Measurements from ENCODE around the gene ARPC3. TPM values are rescaled to one million over a fixed set of nuclear protein-coding genes. Genes with fewer than 3 reads are reported as not detected.
"Not testable (repeated sequence)": the region's sequence is repeated elsewhere in the genome, so short reads cannot be mapped to it uniquely, and the experiment has no call there.

The ARPC3 gene
- polyA plus RNA-seq, 3 donors: 133 to 408 (median 220) TPM

GRCh38 chr12:110421701-110422100 lies 28.4 kb downstream of the ARPC3 start:
- no peak overlapping the region for H3K27ac ChIP-seq (ENCODE audit: low read depth, low read length)
- WGBS, 3 donors: 72 to 85% (median 85%) methylated on average over 4 of the region's 4 CpGs

GRCh38 chr12:110421159-110421661 lies 28.9 kb downstream of the ARPC3 start:
- 54 to 72% (median 55%) methylated on average over 3 of the region's 3 CpGs for WGBS, 3 donors
- no peak overlapping the region for H3K27ac ChIP-seq (ENCODE audit: low read depth, low read length)

- 91 to 100% (median 98%) methylated on average over 1 of the region's 1 CpG for WGBS, 3 donors
- not testable (repeated sequence) for H3K27ac ChIP-seq (ENCODE audit: low read depth, low read length)
These were observed 29.5 kb downstream of the ARPC3 start for GRCh38 chr12:110420644-110421043.

GRCh38 chr12:110417113-110417512 lies 33.0 kb downstream of the ARPC3 start:
- not testable (repeated sequence) for H3K27ac ChIP-seq (ENCODE audit: low read depth, low read length)
- 59 to 83% (median 73%) methylated on average over 3 of the region's 3 CpGs for WGBS, 3 donors

DNA sequence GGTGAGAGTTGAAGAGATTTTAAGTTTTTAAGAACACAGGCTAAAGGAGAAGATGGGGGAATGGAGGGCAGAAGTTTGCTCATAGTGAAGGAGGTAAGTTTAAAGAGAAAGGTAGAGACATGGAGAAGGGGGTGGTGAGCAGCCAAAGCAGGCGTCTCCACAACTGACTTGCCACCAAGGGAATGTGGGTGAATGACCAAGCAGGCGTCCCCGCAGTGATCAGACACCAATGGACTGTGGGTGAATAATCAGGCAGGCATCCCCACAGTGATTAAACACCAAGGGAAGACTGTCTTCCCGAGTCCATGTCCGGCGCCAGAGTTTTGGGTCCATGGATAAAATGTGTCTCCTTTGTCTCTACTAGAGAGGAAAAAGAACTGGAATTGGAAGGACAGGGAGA lies 40.1 kb downstream of the ARPC3 start:
- H3K27ac ChIP-seq (ENCODE audit: low read depth, low read length): not testable (repeated sequence)
- WGBS, 3 donors: 78 to 90% (median 90%) methylated on average over 6 of the region's 6 CpGs

DNA sequence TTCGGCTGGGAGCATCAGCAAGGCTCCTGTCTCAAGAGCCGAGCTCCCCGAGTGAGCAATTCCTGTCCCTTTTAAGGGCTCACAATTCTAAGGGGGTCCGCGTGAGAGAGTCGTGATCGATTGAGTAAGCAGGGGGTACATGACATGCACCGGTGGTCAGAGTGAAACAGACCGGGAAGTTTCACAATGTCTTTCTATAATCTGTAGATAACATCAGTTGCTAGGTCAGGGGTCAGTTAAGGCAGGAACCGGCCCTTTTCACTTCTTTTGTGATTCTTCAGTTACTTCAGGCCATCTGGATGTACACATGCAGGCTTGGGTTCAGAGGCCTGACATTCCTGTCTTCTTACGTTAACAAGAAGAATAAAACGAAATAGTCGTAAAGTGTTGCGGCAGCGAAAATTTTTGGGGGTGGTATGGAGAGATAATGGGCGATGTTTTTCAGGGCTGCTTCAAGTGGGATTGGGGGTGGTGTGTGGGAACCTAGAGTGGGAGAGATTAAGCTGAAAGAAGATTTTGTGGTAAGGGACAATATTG lies 44.9 kb downstream of the ARPC3 start:
- not testable (repeated sequence) for H3K27ac ChIP-seq (ENCODE audit: low read depth, low read length)
- 75 to 92% (median 77%) methylated on average over 16 of the region's 16 CpGs for WGBS, 3 donors

DNA sequence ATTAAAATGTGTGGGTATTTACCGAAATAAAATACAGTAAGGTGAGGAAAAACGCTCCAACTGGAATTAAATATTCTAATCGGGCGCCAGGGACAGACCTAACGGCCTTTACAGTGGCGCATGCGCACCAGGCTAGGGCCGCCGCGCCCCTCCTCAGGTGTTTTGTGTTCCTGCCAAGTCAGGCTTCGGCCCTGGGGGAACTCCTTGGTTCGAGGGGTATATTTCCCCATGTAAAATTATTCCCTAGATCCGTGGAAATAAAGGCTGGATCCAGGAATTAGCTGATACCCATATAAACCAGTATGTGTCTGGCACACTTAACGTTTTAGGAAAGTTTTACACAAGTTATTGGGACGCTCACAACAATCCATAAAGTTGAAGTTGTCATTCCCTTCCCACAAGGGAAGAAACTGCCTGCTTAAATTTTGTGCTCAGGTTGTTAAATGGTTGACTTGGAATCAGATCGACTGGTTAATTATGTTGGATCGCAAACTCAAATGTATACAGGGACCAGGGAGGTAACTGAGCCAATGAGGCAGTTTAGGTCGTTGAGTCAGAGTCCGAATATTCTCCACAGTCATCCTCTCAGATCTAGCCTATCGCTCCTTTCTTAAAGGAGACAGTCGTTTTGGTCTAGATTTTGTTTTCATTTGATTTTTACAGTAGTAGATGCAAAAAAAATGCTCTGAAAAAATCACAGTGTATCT lies 46.0 kb downstream of the ARPC3 start:
- WGBS, 3 donors: 17 to 23% (median 20%) methylated on average over 21 of the region's 21 CpGs
- H3K27ac ChIP-seq (ENCODE audit: low read depth, low read length): no peak overlapping the region

DNA sequence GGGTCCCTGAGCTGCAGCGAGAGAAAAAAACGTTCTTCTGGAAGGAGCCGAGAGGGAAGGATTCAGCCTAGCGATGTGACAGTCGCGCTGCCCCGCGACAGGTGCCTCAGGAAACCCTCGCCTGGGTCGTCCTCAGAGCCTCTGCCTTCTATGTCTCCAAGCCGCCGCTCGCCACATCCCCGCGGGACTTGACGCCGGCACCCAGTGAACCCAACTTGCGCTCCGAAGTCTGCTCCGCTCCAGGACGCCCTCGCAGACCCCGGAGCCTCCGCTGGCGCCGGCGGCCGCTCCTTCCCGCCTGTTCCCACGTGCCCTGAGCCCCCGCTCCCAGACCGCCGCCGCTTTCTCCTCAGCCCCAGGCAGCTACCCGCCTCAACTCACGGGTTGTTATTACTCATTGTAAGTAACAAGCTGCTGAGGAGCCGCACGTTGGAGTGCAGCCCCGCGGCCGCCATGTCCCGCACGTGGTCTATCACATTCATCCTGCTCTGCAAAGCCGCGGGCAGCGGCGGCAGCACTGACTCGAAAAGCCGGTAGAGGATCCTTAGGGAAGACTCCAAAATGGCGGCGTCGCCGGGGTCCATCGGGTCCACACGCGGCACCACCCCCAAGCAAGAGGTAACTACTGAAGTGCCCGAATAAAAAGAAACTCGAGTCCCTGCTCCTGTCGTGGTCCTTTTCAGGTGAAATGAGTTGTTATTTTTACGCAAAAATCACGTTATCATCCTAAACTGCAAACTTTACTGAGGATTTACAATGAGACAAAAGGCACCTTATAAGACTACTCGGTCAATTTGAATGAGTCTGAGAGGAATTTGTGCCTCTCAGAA lies 46.8 kb downstream of the ARPC3 start, which contains the start of gene ANAPC7:
TSS of gene ANAPC7 (minus strand) at position 563 of the 830 bp plus-strand sequence. CDS start at position 482, 81 bp downstream.
- 0% methylated on average over 60 to 62 of the region's 62 CpGs for WGBS, 3 donors
- peak within 1 kb of the TSS; percentile 6 for H3K27ac ChIP-seq (ENCODE audit: low read depth, low read length)

Other genes starting within 250 kb of the ARPC3 start
- 10 to 100 TPM; 29.6 to 88.1 (median 35.4) TPM for gene ATP2A2, start 169.1 kb downstream of the ARPC3 start, polyA plus RNA-seq
- 10 to 100 TPM; 12.9 to 23.0 (median 20.4) TPM for gene ANAPC7, start 46.6 kb downstream of the ARPC3 start, polyA plus RNA-seq
- 10 to 100 TPM; 14.3 to 36.7 (median 32.9) TPM for gene GPN3, start 17.9 kb upstream of the ARPC3 start, polyA plus RNA-seq
- 10 to 100 TPM in 1 of 3 donors, 1 to 10 TPM in 2; 1.8 to 14.1 (median 4.8) TPM for gene FAM216A, start 18.5 kb upstream of the ARPC3 start, polyA plus RNA-seq
- gene VPS29, start 51.8 kb upstream of the ARPC3 start, polyA plus RNA-seq: 100 to 1,000 TPM in 2 of 3 donors, 10 to 100 TPM in 1; 64.0 to 163 (median 146) TPM
- under 1 TPM; 0.09 to 0.56 (median 0.13) TPM for gene RAD9B, start 52.0 kb upstream of the ARPC3 start, polyA plus RNA-seq
- 10 to 100 TPM in 2 of 3 donors, 1 to 10 TPM in 1; 6.9 to 21.9 (median 11.7) TPM for gene PPTC7, start 133.0 kb upstream of the ARPC3 start, polyA plus RNA-seq
- 10 to 100 TPM in 2 of 3 donors, 1 to 10 TPM in 1; 9.5 to 14.3 (median 13.7) TPM for gene TCTN1, start 163.8 kb upstream of the ARPC3 start, polyA plus RNA-seq
- 1 to 10 TPM; 1.3 to 6.7 (median 4.7) TPM for gene HVCN1, start 238.8 kb upstream of the ARPC3 start, polyA plus RNA-seq

All from adipose tissue (tissue), 3 donors.